Vagina (tissue), 2 donors: ENCODE results near the gene DCUN1D4. TPM values are rescaled to one million over a fixed set of nuclear protein-coding genes. Genes with fewer than 3 reads are reported as not detected.

Experiments used
- DNase-seq, 2 donors: peaks; one replicate each; pipeline ENCODE4 v3.0.0-alpha.2; 2017; ENCODE audit errors: extremely low spot score in 2 of 2
- H3K27ac ChIP-seq: fragments of 200-600 bp; sonication (generic); one replicate; pipeline ENCODE4 v1.5.1; 2019
- H3K27me3 ChIP-seq: fragments of 200-600 bp; sonication (generic); one replicate; pipeline ENCODE4 v1.5.1; 2019
- H3K36me3 ChIP-seq, 2 donors: fragments of 200-600 bp; sonication (generic); one replicate each; pipeline ENCODE4 v1.5.1; 2017 to 2019
- H3K4me1 ChIP-seq: fragments of 200-600 bp; sonication (generic); one replicate; pipeline ENCODE4 v1.5.1; 2019
- H3K4me3 ChIP-seq, 2 donors: fragments of 200-600 bp; sonication (generic); 1 replicate in 1 of 2; 2 replicates in 1 of 2; pipeline ENCODE4 v1.5.1; 2016 to 2019
- H3K9me3 ChIP-seq: fragments of 200-600 bp; sonication (generic); one replicate; pipeline ENCODE4 v1.5.1; 2019
- CTCF ChIP-seq, 3 experiments: fragments of 450-650 bp in 2 of 3; fragments of 200-600 bp in 1 of 3; sonication (generic) in 1 of 3; IDR thresholded peaks; one replicate each; pipeline ENCODE4 v1.5.1; 2017 to 2019; ENCODE audit warnings: antibody characterized with exemption in 3 of 3, mild to moderate bottlenecking in 2 of 3, moderate library complexity in 2 of 3
- POLR2A ChIP-seq, 2 donors: fragments of 450-650 bp; IDR thresholded peaks; one replicate each; pipeline ENCODE4 v1.6.1; 2017; ENCODE audit warnings: antibody characterized with exemption in 2 of 2, mild to moderate bottlenecking in 2 of 2, moderate library complexity in 2 of 2
- POLR2AphosphoS5 ChIP-seq, 2 donors: sonication (generic); formaldehyde crosslinking; IDR thresholded peaks; one replicate each; pipeline ENCODE4 v1.9.0; 2017; ENCODE audit warnings: antibody characterized with exemption in 2 of 2, mild to moderate bottlenecking in 2 of 2, low read depth in 1 of 2; ENCODE audit not compliant: insufficient read depth in 1 of 2
- intact Hi-C: fragments of 100-400 bp; cut with DNase I; formaldehyde crosslinking; loops from one replicate; pipeline ENCODE4 v1.15.1; 2023
- total RNA-seq: library from RNA; depleted of rRNA; stranded (reverse); fragments of >200 nt; gene quantifications from one replicate; pipeline ENCODE4 v1.2.3, GENCODE V29; 2016

Gene DCUN1D4
- total RNA-seq, 1 donor from 2014 or later: 47.4 TPM

DNA sequence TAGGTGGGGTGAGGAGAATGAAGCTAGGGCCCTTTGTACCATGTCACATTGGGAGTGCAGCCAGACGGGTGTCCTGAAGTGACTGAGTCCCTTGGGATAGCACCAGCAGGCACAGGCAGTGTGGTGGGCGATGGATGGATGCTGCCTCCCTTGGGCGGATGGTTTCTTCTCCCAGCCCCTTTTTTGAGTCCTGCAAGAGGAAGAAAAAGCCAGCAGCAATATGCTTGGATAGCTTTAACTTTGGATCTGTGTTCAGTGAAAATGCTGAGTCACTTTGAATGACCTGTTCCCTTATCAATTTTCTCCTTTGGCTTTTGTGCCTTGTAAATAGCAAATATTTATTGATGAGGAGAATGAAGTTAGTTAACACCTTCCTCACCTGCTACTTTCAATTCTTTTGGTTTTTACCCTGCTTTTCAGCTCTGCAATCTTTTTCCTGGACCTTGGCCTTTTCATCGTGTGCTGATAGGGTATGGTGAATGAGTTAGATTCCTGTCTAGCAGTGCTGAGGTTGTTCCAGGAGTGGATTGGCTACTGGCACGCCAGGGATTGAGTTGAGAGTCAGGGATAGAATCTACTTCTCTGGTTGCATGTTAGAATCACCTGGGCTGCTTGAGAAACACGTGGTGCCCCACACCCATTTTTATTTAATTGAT is 10.2 kb downstream of the DCUN1D4 start:
- Histone ChIP-seq H3K9me3 (no peaks in the 10 kb centered on the region), H3K4me1 (peaks cover 26% of the 10 kb centered on the region), H3K4me3 (no peak overlapping the region), H3K27ac (no peak overlapping the region), H3K27me3 (no peaks in the 10 kb centered on the region), H3K36me3 (no peaks in the 10 kb centered on the region)
- intact Hi-C loops: no loop called here
- TF ChIP-seq CTCF (IDR thresholded peaks at IDR 0.05) (no peak), POLR2AphosphoS5 (IDR thresholded peaks at IDR 0.05; ENCODE audit: insufficient read depth in 1 of 2, low read depth in 1 of 2) (no peak), POLR2A (IDR thresholded peaks at IDR 0.05) (no peak)
- DNase-seq: no peak

GRCh38 chr4:51855270-51855669 is 12.3 kb downstream of the DCUN1D4 start:
- H3K36me3 ChIP-seq: no peaks in the 10 kb centered on the region
- intact Hi-C loops: no loop called here
- H3K27me3 ChIP-seq: no peaks in the 10 kb centered on the region
- peaks cover 41% of the 10 kb centered on the region for H3K4me1 ChIP-seq
- no peak for TF ChIP-seq POLR2AphosphoS5 (IDR thresholded peaks at IDR 0.05; ENCODE audit: insufficient read depth in 1 of 2, low read depth in 1 of 2)
- TF ChIP-seq POLR2A (IDR thresholded peaks at IDR 0.05): no peak
- no peak for TF ChIP-seq CTCF (IDR thresholded peaks at IDR 0.05)
- H3K27ac ChIP-seq: no peak overlapping the region
- no peak for DNase-seq
- H3K4me3 ChIP-seq: no peak overlapping the region
- H3K9me3 ChIP-seq: no peaks in the 10 kb centered on the region

DNA sequence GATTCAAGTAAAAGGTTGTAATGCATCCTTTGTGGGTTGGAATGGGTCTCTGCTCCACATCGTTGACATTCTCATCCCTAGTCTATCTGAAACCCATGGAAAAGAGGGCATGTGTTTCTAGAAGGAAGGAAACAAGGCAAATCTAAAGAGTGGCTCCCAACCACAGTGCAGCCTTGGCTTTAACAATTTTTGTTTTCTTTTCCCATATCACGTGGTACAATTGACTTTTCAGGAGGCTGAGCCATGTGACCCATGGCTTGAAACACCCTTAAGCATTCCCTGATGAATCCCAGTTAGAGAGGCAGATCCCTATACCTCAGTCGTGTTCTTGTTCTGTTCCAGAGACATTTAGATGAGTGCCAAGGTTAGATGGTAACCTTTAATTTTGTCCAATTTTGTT is 12.8 kb downstream of the DCUN1D4 start:
- Histone ChIP-seq H3K36me3 (no peaks in the 10 kb centered on the region), H3K27ac (no peak overlapping the region), H3K4me3 (no peak overlapping the region), H3K27me3 (no peaks in the 10 kb centered on the region), H3K4me1 (peaks cover 41% of the 10 kb centered on the region), H3K9me3 (no peaks in the 10 kb centered on the region)
- no peak for TF ChIP-seq CTCF (IDR thresholded peaks at IDR 0.05)
- no peak for TF ChIP-seq POLR2AphosphoS5 (IDR thresholded peaks at IDR 0.05; ENCODE audit: insufficient read depth in 1 of 2, low read depth in 1 of 2)
- no peak for TF ChIP-seq POLR2A (IDR thresholded peaks at IDR 0.05)
- intact Hi-C loops: no loop called here
- DNase-seq: no peak

- H3K36me3 ChIP-seq: no peaks in the 10 kb centered on the region
- H3K27ac ChIP-seq: no peak overlapping the region
- no peak for TF ChIP-seq POLR2AphosphoS5 (IDR thresholded peaks at IDR 0.05; ENCODE audit: insufficient read depth in 1 of 2, low read depth in 1 of 2)
- TF ChIP-seq CTCF (IDR thresholded peaks at IDR 0.05): no peak
- TF ChIP-seq POLR2A (IDR thresholded peaks at IDR 0.05): no peak
- intact Hi-C loops: no loop called here
- H3K9me3 ChIP-seq: no peaks in the 10 kb centered on the region
- no peak overlapping the region for H3K4me3 ChIP-seq
- peaks cover 28% of the 10 kb centered on the region for H3K4me1 ChIP-seq
- no peak for DNase-seq
- H3K27me3 ChIP-seq: no peaks in the 10 kb centered on the region
Measured at GRCh38 chr4:51858605-51859202, 15.8 kb downstream of the DCUN1D4 start.

DNA sequence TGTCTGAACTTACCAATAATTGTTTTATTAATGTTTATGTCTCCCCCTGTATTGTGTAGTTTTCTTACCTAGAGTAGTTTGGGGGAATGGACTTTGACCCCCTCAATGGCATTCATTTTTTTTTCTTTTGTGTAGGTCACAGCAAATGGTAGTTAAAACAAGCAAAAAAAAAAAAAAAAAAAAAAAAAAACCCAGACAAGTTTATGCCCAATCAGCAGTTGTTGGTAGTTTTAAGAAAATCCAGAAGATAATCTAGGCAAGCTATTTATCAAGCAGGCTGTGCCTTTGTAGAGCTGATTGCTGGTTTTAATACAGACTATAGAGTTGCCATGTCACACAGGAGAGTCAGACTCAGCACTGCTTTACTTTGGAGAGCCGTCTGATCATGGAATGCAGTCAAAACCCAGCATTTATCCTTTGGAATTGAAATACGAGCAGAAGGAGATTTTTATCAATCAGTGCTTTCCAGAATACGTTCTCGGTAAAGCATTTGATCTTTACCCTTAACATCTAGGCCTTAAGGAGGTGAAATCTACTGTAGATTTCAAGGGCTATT is 16.6 kb downstream of the DCUN1D4 start:
- H3K27me3 ChIP-seq: no peaks in the 10 kb centered on the region
- peaks cover 0 to 3% of the 10 kb centered on the region in 2 donors for H3K36me3 ChIP-seq
- no peak overlapping the region for H3K4me3 ChIP-seq
- TF ChIP-seq POLR2A (IDR thresholded peaks at IDR 0.05): no peak
- TF ChIP-seq POLR2AphosphoS5 (IDR thresholded peaks at IDR 0.05; ENCODE audit: insufficient read depth in 1 of 2, low read depth in 1 of 2): no peak
- H3K27ac ChIP-seq: no peak overlapping the region
- no peaks in the 10 kb centered on the region for H3K9me3 ChIP-seq
- intact Hi-C loops: no loop called here
- no peak for DNase-seq
- peaks cover 22% of the 10 kb centered on the region for H3K4me1 ChIP-seq
